K562 (cell line): ENCODE results near the gene RCSD1. TPM values are rescaled to one million over a fixed set of nuclear protein-coding genes. Genes with fewer than 3 reads are reported as not detected.

Experiments used
- ATAC-seq: fragments of 200-7000 bp; cut with Tn5 transposase; 3 replicates; pipeline ENCODE4 v1.9.1; 2020; ENCODE audit warnings: moderate library complexity
- BruUV-seq: library from RNA; stranded (reverse); fragments of 400-500 nt; replicated peaks from 2 replicates; lab custom pipeline; 2021; lab: Mats Ljungman, UMichigan
- CTCF ChIA-PET: fragments of 300-600 bp; formaldehyde crosslinking; extraction: SDS; loops from one replicate; lab custom pipeline; 2021; ENCODE audit warnings: low intra/inter-chr PET ratio; lab: Yijun Ruan, JAX
- POLR2A ChIA-PET: fragments of 300-600, 350-650 bp; sonication (Branson Sonifier 250); formaldehyde crosslinking; extraction: SDS; loops from one replicate; lab custom pipeline; 2021; ENCODE audit warnings: antibody characterized with exemption, inconsistent platforms; lab: Yijun Ruan, JAX
- DNase-seq, 4 experiments: peaks; one replicate each; pipeline versions ENCODE4 v3.0.0 to v3.0.0-alpha.2; 2011 to 2018; ENCODE audit warnings: low spot score in 3 of 4, mixed read lengths in 3 of 4; ENCODE audit errors: extremely low read depth in 1 of 4
- FAIRE-seq: peaks from 2 replicates; lab custom pipeline; 2011; peaks lifted over from hg19 to GRCh38; lab: Jason Lieb, UNC
- H2AFZ ChIP-seq: 2 replicates; pipeline ENCODE4 v1.6.0; 2011; ENCODE audit warnings: low read depth, low read length, control low read depth, inconsistent platforms
- H3K27ac ChIP-seq: fragments of 200-600 bp; 3 replicates; pipeline ENCODE4 v1.8.0; 2011; ENCODE audit warnings: low read depth, mild to moderate bottlenecking, control low read depth, inconsistent platforms, low read length, moderate library complexity, mixed read lengths; ENCODE audit errors: extremely low read depth
- H3K27me3 ChIP-seq, 2 experiments: fragments of 300-600 bp in 1 of 2; 2 replicates in 1 of 2; 3 replicates in 1 of 2; pipeline versions ENCODE4 v1.6.0 to v1.8.0; 2011; ENCODE audit warnings: inconsistent platforms in 2 of 2, low read length in 2 of 2, mild to moderate bottlenecking in 1 of 2, mixed read lengths in 1 of 2, moderate library complexity in 1 of 2; ENCODE audit not compliant: control insufficient read depth in 2 of 2, insufficient read depth in 2 of 2
- H3K36me3 ChIP-seq: fragments of 300-600 bp; 3 replicates; pipeline ENCODE4 v1.8.0; 2011; ENCODE audit warnings: mild to moderate bottlenecking, low read length, inconsistent platforms; ENCODE audit not compliant: control insufficient read depth, insufficient read depth
- H3K4me1 ChIP-seq, 2 experiments: fragments of 200-600 bp in 1 of 2; replicated peaks in 1 of 2; 2 replicates in 1 of 2; 3 replicates in 1 of 2; pipeline versions ENCODE4 v1.5.1 to v1.8.0; 2011; ENCODE audit warnings: inconsistent platforms in 2 of 2, low read length in 2 of 2, mild to moderate bottlenecking in 1 of 2, mixed read lengths in 1 of 2, moderate library complexity in 1 of 2; ENCODE audit not compliant: control insufficient read depth in 2 of 2, insufficient read depth in 2 of 2
- H3K4me2 ChIP-seq: 2 replicates; pipeline ENCODE4 v1.6.1; 2011; ENCODE audit warnings: low read length, control low read depth, inconsistent platforms, mixed read lengths; ENCODE audit not compliant: insufficient read depth
- H3K4me3 ChIP-seq: fragments of 200-600 bp; sonication (generic), shearing (Covaris generic); 2 replicates; pipeline ENCODE4 v1.5.1; 2016; ENCODE audit warnings: control low read depth, inconsistent platforms
- H3K79me2 ChIP-seq: fragments of 200-600 bp; 3 replicates; pipeline ENCODE4 v1.8.0; 2011; ENCODE audit warnings: low read length, inconsistent platforms; ENCODE audit not compliant: control insufficient read depth, insufficient read depth
- H3K9ac ChIP-seq, 2 experiments: 2 replicates each; pipeline versions ENCODE4 v1.6.0 to v1.6.1; 2011; ENCODE audit warnings: low read depth in 2 of 2, low read length in 2 of 2, control low read depth in 1 of 2, inconsistent platforms in 1 of 2, mild to moderate bottlenecking in 1 of 2, mixed read lengths in 1 of 2; ENCODE audit not compliant: insufficient read depth in 1 of 2
- H3K9me1 ChIP-seq: one replicate; pipeline ENCODE4 v1.6.0; 2011; ENCODE audit warnings: inconsistent platforms, mild to moderate bottlenecking, low read length, moderate library complexity; ENCODE audit not compliant: control insufficient read depth, insufficient read depth
- H3K9me3 ChIP-seq: replicated peaks from 2 replicates; pipeline ENCODE4 v1.5.1; 2011; ENCODE audit warnings: low read depth, low read length, inconsistent platforms; ENCODE audit not compliant: control insufficient read depth, insufficient read depth
- H4K20me1 ChIP-seq: replicated peaks from 2 replicates; pipeline ENCODE4 v1.6.1; 2011; ENCODE audit warnings: low read length, inconsistent platforms, mixed read lengths; ENCODE audit not compliant: control insufficient read depth, insufficient read depth
- ADNP ChIP-seq: fragments of 200-800 bp; sonication (Bioruptor generic); IDR thresholded peaks from 2 replicates; pipeline ENCODE4 v1.6.1; 2016; ENCODE audit warnings: missing genetic modification characterization, missing compliant biosample characterization
- ATF6 ChIP-seq: sonication (generic); formaldehyde crosslinking; IDR thresholded peaks from 2 replicates; pipeline ENCODE4 v1.4.0; 2020; ENCODE audit warnings: mild to moderate bottlenecking, missing genetic modification reagents
- CBFA2T3 ChIP-seq: fragments of 450-650 bp; IDR thresholded peaks from 2 replicates; pipeline ENCODE4 v1.6.1; 2017
- KDM1A ChIP-seq, 2 experiments: fragments of 450-650 bp; IDR thresholded peaks; 2 replicates each; pipeline ENCODE4 v1.6.1; 2016; ENCODE audit warnings: mild to moderate bottlenecking in 2 of 2
- RBM25 ChIP-seq: fragments of 200-400 bp; formaldehyde crosslinking; IDR thresholded peaks from 2 replicates; pipeline ENCODE4 v1.6.1; 2018; ENCODE audit warnings: low read length, low read depth, moderate library complexity; ENCODE audit not compliant: severe bottlenecking
- RREB1 ChIP-seq: fragments of 250-450 bp; sonication (Bioruptor Pico); IDR thresholded peaks from 2 replicates; pipeline ENCODE4 v1.4.0; 2020
- SMARCC2 ChIP-seq: fragments of 450-650 bp; IDR thresholded peaks from 2 replicates; pipeline ENCODE4 v1.6.1; 2017; ENCODE audit warnings: antibody characterized with exemption, moderate library complexity, mild to moderate bottlenecking, low read depth
- TOE1 ChIP-seq, 2 experiments: fragments of 450-650 bp in 1 of 2; sonication (generic) in 1 of 2; formaldehyde crosslinking in 1 of 2; IDR thresholded peaks; 2 replicates each; pipeline versions ENCODE4 v1.7.1 to v1.8.0; 2016 to 2022; ENCODE audit warnings: borderline replicate concordance in 2 of 2, mild to moderate bottlenecking in 2 of 2, antibody characterized with exemption in 1 of 2, inconsistent platforms in 1 of 2, low read depth in 1 of 2, missing genetic modification reagents in 1 of 2, moderate library complexity in 1 of 2
- ZNF121 ChIP-seq: sonication (generic); formaldehyde crosslinking; conservative IDR thresholded peaks from 2 replicates; pipeline ENCODE4 v1.8.0; 2022; ENCODE audit warnings: missing genetic modification reagents
- WGBS: fragments of 100-300 bp; shearing (Covaris generic); methylation state at CpG from one replicate; pipeline ENCODE4 v1.1.6; 2016; ENCODE audit warnings: low coverage, mixed read lengths; ENCODE audit not compliant: insufficient coverage; ENCODE audit errors: missing lambda C conversion rate; 5-methylcytosine and 5-hydroxymethylcytosine counted together
- in situ Hi-C: fragments of 300-500 bp; cut with MboI; formaldehyde crosslinking; loops from 4 replicates; pipeline ENCODE4 v1.15.0; 2018; ENCODE audit warnings: inconsistent platforms, mixed read lengths
- intact Hi-C: fragments of 100-400 bp; cut with micrococcal nuclease; formaldehyde crosslinking; loops from 2 replicates; pipeline ENCODE4 v1.14.2; 2022
- polyA plus RNA-seq, 8 experiments: library from polyadenylated mRNA; depleted of rRNA in 4 of 8; stranded (reverse) in 5 of 8; unstranded in 3 of 8; fragments of >200 nt; fragmentation: Nextera tagmentation in 2 of 8; fragmentation: Illumina TruSeq in 1 of 8; extraction: Ambion mirVana in 2 of 8; extraction: Trizol in 1 of 8; gene quantifications; 2 replicates each; pipeline versions ENCODE4 v1.2.1 to v1.2.3, GENCODE V29; 2011 to 2014; ENCODE audit warnings: inconsistent platforms in 1 of 8, missing spikeins in 1 of 8
- total RNA-seq, 7 experiments: library from RNA; depleted of rRNA in 6 of 7; stranded (reverse); fragments of >200 nt in 6 of 7; fragmentation: Illumina TruSeq in 2 of 7; extraction: Trizol in 2 of 7; gene quantifications; 2 replicates each; pipeline versions ENCODE4 v1.2.1 to v1.2.3, GENCODE V29; 2011 to 2021; ENCODE audit warnings: low replicate concordance in 1 of 7

RCSD1 gene
- total and polyA plus RNA-seq, 9 of the 15 experiments (the other 6 are each of a cell fraction or from before 2014, with no cell fraction given): 7.8 to 69.8 (median 45.3) TPM

- Histone ChIP-seq H3K36me3 (no peaks in the 10 kb centered on the region; the same call in 2 of the 3 replicates), H3K79me2 (peaks cover 79% of the 10 kb centered on the region), H3K9me3 (no peaks in the 10 kb centered on the region), H2AFZ (no peak overlapping the region), H3K27me3 (no peaks in the 10 kb centered on the region), H3K4me1 (peaks cover 9 to 28% of the 10 kb centered on the region in 2 experiments), H3K9ac (peak overlapping the region; percentile 12 to 32; a peak in 3 of 4 replicates), H3K27ac (peak overlapping the region; percentile 14; the same call in 2 of the 3 replicates), H4K20me1 (no peaks in the 10 kb centered on the region), H3K4me3 (no peak overlapping the region), H3K9me1 (no peaks in the 10 kb centered on the region), H3K4me2 (no peak overlapping the region)
- FAIRE-seq (no peak), ATAC-seq (peak; percentile 14; the same call in 1 of the 3 replicates), DNase-seq (no peak)
- ChIA-PET CTCF (no interaction called here), POLR2A (no interaction called here)
- TF ChIP-seq RREB1 (CRISPR knock-in tag): no peak
- TF ChIP-seq SMARCC2: 0 out of 2 replicates have a peak, but pooled peaks have one; percentile 12
- TF ChIP-seq KDM1A (IDR thresholded peaks at IDR 0.05): peak in 1 of 2 experiments; percentile 22; a peak in 1 of 4 replicates
- TF ChIP-seq CBFA2T3: no peak
- peak; percentile 40 for TF ChIP-seq RBM25
- peak; percentile 90 for TF ChIP-seq ZNF121 (CRISPR knock-in tag)
- no peak for TF ChIP-seq TOE1 (IDR thresholded peaks at IDR 0.05; ENCODE audit: borderline replicate concordance)
- TF ChIP-seq TOE1 (CRISPR knock-in tag; IDR thresholded peaks at IDR 0.05; ENCODE audit: borderline replicate concordance, low read depth): no peak
- TF ChIP-seq ADNP: peak; percentile 38; the same call in 1 of the 2 replicates
- TF ChIP-seq ATF6 (CRISPR knock-in tag): peak; percentile 38; the same call in 1 of the 2 replicates
- intact Hi-C loops (no loop called here), in situ Hi-C loops (no loop called here)
- WGBS: 75% methylated on average over 7 of the region's 7 CpGs
- no TSS peak for BruUV-seq
Measured at GRCh38 chr1:167746988-167747655, 117.1 kb downstream of the RCSD1 start.
